ENCODE data around the gene RNF31. TPM values are rescaled to one million over a fixed set of nuclear protein-coding genes. Genes with fewer than 3 reads are reported as not detected.

Gene RNF31
- total RNA-seq, 1 donor from 2014 or later: 79.4 TPM

DNA sequence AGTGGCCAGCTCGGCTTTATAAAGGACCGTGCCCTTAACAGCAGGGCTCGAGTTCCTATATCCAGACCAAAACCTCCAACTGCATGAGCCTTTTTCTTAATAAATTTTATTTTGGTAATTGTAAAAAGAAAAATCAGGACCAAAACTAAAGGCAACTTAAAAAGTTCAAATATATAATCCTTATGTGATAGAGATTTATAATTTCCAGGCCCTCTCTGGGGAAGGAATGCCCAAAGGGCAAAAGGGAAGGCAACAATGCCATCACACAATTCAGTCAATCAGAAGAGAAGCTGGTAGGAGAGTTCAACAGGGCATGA is 41.7 kb downstream of the RNF31 start:
- TF ChIP-seq, protein P1, sequence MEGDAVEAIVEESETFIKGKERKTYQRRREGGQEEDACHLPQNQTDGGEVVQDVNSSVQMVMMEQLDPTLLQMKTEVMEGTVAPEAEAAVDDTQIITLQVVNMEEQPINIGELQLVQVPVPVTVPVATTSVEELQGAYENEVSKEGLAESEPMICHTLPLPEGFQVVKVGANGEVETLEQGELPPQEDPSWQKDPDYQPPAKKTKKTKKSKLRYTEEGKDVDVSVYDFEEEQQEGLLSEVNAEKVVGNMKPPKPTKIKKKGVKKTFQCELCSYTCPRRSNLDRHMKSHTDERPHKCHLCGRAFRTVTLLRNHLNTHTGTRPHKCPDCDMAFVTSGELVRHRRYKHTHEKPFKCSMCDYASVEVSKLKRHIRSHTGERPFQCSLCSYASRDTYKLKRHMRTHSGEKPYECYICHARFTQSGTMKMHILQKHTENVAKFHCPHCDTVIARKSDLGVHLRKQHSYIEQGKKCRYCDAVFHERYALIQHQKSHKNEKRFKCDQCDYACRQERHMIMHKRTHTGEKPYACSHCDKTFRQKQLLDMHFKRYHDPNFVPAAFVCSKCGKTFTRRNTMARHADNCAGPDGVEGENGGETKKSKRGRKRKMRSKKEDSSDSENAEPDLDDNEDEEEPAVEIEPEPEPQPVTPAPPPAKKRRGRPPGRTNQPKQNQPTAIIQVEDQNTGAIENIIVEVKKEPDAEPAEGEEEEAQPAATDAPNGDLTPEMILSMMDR (conservative IDR thresholded peaks at IDR 0.05; ENCODE audit: low read depth, low read length): no peak
- H3K4me3 ChIP-seq (ENCODE audit: low read depth, low read length): peak overlapping the region; percentile 93
- DNase-seq (ENCODE audit: low read depth): no peak

- no peak for DNase-seq (ENCODE audit: low read depth)
- TF ChIP-seq, protein P1 (conservative IDR thresholded peaks at IDR 0.05; ENCODE audit: low read depth, low read length): no peak
- H3K4me3 ChIP-seq (ENCODE audit: low read depth, low read length): no peak overlapping the region
These were observed 42.2 kb downstream of the RNF31 start for GRCh38 chr14:24189460-24189859.

DNA sequence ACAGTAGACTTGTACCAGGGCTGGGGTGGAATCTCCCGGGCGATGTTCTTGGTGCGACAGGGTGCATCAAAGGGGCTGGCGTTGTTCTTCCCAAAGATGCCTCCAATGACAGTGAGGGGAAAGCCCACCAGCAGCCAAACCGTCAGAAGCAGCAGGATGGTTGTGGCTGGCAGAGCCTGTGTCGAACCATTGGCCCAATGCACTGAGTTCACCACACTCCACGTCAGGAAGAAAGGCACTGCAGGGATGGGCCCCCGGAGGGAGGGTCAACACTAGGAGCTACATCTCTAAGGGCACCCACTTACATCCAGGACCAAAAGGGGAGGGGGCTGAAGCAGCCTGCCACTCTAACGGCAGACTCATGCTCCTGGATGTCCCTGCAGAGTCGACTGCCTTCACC is 43.1 kb downstream of the RNF31 start:
- TF ChIP-seq, protein P1 (conservative IDR thresholded peaks at IDR 0.05; ENCODE audit: low read depth, low read length): no peak
- no peak for DNase-seq (ENCODE audit: low read depth)

GRCh38 chr14:24192933-24193332 is 45.6 kb downstream of the RNF31 start:
- DNase-seq (ENCODE audit: low read depth): no peak
- TF ChIP-seq, protein P1 (conservative IDR thresholded peaks at IDR 0.05; ENCODE audit: low read depth, low read length): no peak
- no peak overlapping the region for H3K4me3 ChIP-seq (ENCODE audit: low read depth, low read length)

More for the DNA sequence above, 43.1 kb downstream of the RNF31 start:
- H3K4me3 ChIP-seq (ENCODE audit: low read depth, low read length): no peak overlapping the region

GRCh38 chr14:24194186-24194872 is 47.0 kb downstream of the RNF31 start:
- H3K4me3 ChIP-seq (ENCODE audit: low read depth, low read length): peak overlapping the region; percentile 74
- DNase-seq (ENCODE audit: low read depth): no peak
- TF ChIP-seq, protein P1 (conservative IDR thresholded peaks at IDR 0.05; ENCODE audit: low read depth, low read length): no peak

DNA sequence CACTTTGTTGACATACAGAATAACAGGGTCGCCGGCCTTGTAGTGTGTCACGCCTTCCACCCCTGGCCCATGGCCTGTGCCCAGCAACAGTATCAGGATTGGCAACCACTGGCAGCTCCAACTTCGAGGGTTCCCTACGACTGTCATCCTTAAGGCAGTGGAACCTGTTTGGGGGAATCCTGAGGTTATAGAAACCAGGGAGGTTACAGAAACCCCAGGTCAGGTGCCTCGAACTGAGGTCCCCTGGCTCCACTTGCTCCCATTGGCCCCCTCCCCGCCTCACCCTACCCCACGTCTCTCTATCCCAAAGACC is 47.5 kb downstream of the RNF31 start:
- TF ChIP-seq, protein P1 (conservative IDR thresholded peaks at IDR 0.05; ENCODE audit: low read depth, low read length): no peak
- H3K4me3 ChIP-seq (ENCODE audit: low read depth, low read length): peak overlapping the region; percentile 74
- no peak for DNase-seq (ENCODE audit: low read depth)
